Type B pancreatic cell (in vitro differentiated cells): ENCODE measurements around the gene GTF2A2. TPM values are rescaled to one million over a fixed set of nuclear protein-coding genes. Genes with fewer than 3 reads are reported as not detected.

Experiments
- DNase-seq: peaks from one replicate; pipeline ENCODE4 v3.0.0; 2021; ENCODE audit warnings: mixed read lengths; ENCODE audit not compliant: unreplicated experiment; ENCODE audit errors: extremely low spot score
- H3K27ac Mint-ChIP-seq: 2 replicates; pipeline ENCODE4 v1.8.0; 2021; ENCODE audit warnings: mild to moderate bottlenecking, mixed read lengths
- H3K27me3 Mint-ChIP-seq: 2 replicates; pipeline ENCODE4 v1.8.0; 2021; ENCODE audit warnings: mixed read lengths
- H3K36me3 Mint-ChIP-seq: 2 replicates; pipeline ENCODE4 v1.8.0; 2021; ENCODE audit warnings: mixed read lengths
- H3K4me1 Mint-ChIP-seq: one replicate; pipeline ENCODE4 v1.8.0; 2021; ENCODE audit warnings: mixed read lengths; ENCODE audit not compliant: unreplicated experiment
- H3K4me3 Mint-ChIP-seq: 2 replicates; pipeline ENCODE4 v1.8.0; 2021; ENCODE audit warnings: mild to moderate bottlenecking, mixed read lengths
- H3K9me3 Mint-ChIP-seq: 2 replicates; pipeline ENCODE4 v1.8.0; 2021; ENCODE audit warnings: mixed read lengths
- CTCF ChIP-seq: fragments of 200-600 bp; sonication (generic); conservative IDR thresholded peaks from 2 replicates; pipeline ENCODE4 v1.5.0; 2021; ENCODE audit warnings: antibody characterized with exemption, mild to moderate bottlenecking
- total RNA-seq: library from RNA; stranded (reverse); gene quantifications from 2 replicates; pipeline ENCODE4 v1.2.1, GENCODE V29; 2021; ENCODE audit warnings: low replicate concordance

Gene GTF2A2
- total RNA-seq, 1 donor from 2014 or later = 109 TPM

GRCh38 chr15:59594991-59595390 lies 62.3 kb downstream of the GTF2A2 start:
- Mint-ChIP-seq H3K4me3 (no peak overlapping the region), H3K36me3 (peaks cover under 1% of the 10 kb centered on the region), H3K4me1 (peaks cover 15% of the 10 kb centered on the region), H3K9me3 (peaks cover 6% of the 10 kb centered on the region), H3K27me3 (no peaks in the 10 kb centered on the region), H3K27ac (peak overlapping the region; percentile 84)
- TF ChIP-seq CTCF = no peak
- no peak for DNase-seq

- H3K9me3 Mint-ChIP-seq = peaks cover 3% of the 10 kb centered on the region
- no peaks in the 10 kb centered on the region for H3K36me3 Mint-ChIP-seq
- H3K4me1 Mint-ChIP-seq = peaks cover 15% of the 10 kb centered on the region
- no peak for TF ChIP-seq CTCF
- no peaks in the 10 kb centered on the region for H3K27me3 Mint-ChIP-seq
- H3K27ac Mint-ChIP-seq = peak overlapping the region; percentile 84
- no peak for DNase-seq
- H3K4me3 Mint-ChIP-seq = no peak overlapping the region
Observed at GRCh38 chr15:59594493-59594942, 62.8 kb downstream of the GTF2A2 start.

- Mint-ChIP-seq H3K9me3 (no peaks in the 10 kb centered on the region), H3K27ac (no peak overlapping the region), H3K4me3 (no peak overlapping the region), H3K27me3 (no peaks in the 10 kb centered on the region), H3K4me1 (peaks cover 15% of the 10 kb centered on the region), H3K36me3 (no peaks in the 10 kb centered on the region)
- no peak for TF ChIP-seq CTCF
- DNase-seq = no peak
Observed at GRCh38 chr15:59591356-59591755, 66.0 kb downstream of the GTF2A2 start.

- no peak overlapping the region for H3K27ac Mint-ChIP-seq
- H3K9me3 Mint-ChIP-seq = no peaks in the 10 kb centered on the region
- no peaks in the 10 kb centered on the region for H3K27me3 Mint-ChIP-seq
- no peak for DNase-seq
- H3K36me3 Mint-ChIP-seq = no peaks in the 10 kb centered on the region
- H3K4me3 Mint-ChIP-seq = no peak overlapping the region
- peaks cover 14% of the 10 kb centered on the region for H3K4me1 Mint-ChIP-seq
- TF ChIP-seq CTCF = no peak
Observed at GRCh38 chr15:59590027-59590426, 67.3 kb downstream of the GTF2A2 start.

Other genes starting within 250 kb of the GTF2A2 start
- gene FAM81A, start 219.3 kb downstream of the GTF2A2 start, total RNA-seq = 0.67 and 1.4 TPM in 2 replicates
- 19.6 and 32.7 TPM in 2 replicates for gene GCNT3, start 45.7 kb downstream of the GTF2A2 start, total RNA-seq
- 37.6 and 48.9 TPM in 2 replicates for gene BNIP2, start 31.8 kb upstream of the GTF2A2 start, total RNA-seq